ENCODE data around the gene PAK6.

PAK6 gene

DNA sequence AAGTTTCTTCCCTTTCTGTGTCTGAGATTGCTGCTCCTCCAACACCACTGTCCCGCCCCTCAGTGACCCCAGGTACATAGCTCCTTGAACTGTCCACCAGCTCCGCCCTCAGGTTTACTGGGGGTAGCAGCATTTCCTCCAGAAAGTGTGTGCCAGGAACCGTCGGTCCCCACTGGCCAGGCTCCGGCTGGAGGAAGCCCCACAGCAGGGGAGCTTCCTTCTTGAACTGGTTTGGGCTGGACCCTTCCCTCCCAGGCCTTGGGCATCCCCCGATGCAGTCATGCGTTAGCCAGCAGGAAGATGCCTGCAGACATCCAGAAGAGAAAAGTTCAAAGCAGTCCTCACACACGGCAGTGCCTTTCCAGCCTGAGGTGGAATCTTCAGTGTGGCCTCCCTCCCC lies 19.7 kb downstream of the PAK6 start:
- TF ChIP-seq POLR2AphosphoS5 (IDR thresholded peaks at IDR 0.05; ENCODE audit: low read depth, low read length) (no peak), SIN3A (IDR thresholded peaks at IDR 0.05; ENCODE audit: borderline replicate concordance, insufficient read depth, low read length) (no peak), FOXP2 (optimal IDR thresholded peaks at IDR 0.05; ENCODE audit: borderline replicate concordance, extremely low read depth, extremely low read length, insufficient read depth) (no peak), TAF1 (IDR thresholded peaks at IDR 0.05; ENCODE audit: borderline replicate concordance, insufficient read depth, low read length) (no peak)

DNA sequence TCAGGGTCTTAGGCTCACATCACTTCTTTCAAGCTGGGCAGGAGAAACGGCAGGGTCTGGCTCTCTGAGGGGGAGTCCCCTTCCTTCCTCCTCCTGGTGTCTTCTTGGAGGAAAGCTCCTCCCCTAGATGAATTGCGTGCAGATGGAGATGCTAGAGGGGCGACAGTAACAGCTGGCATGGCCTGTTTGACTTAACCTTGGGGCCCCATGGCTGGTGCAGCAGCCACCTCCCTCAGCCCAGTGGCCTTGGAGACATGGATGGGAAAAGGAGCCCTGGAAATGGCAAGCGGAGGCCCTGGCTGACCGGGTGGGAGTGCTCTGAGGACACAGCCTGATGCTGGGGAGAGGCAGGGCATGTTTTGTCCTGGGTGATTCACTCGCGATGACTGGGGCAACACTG lies 20.2 kb downstream of the PAK6 start:
- TF ChIP-seq TAF1 (IDR thresholded peaks at IDR 0.05; ENCODE audit: borderline replicate concordance, insufficient read depth, low read length) (no peak), FOXP2 (optimal IDR thresholded peaks at IDR 0.05; ENCODE audit: borderline replicate concordance, extremely low read depth, extremely low read length, insufficient read depth) (no peak), SIN3A (IDR thresholded peaks at IDR 0.05; ENCODE audit: borderline replicate concordance, insufficient read depth, low read length) (no peak), POLR2AphosphoS5 (IDR thresholded peaks at IDR 0.05; ENCODE audit: low read depth, low read length) (no peak)
- TF ChIP-seq, protein P1, sequence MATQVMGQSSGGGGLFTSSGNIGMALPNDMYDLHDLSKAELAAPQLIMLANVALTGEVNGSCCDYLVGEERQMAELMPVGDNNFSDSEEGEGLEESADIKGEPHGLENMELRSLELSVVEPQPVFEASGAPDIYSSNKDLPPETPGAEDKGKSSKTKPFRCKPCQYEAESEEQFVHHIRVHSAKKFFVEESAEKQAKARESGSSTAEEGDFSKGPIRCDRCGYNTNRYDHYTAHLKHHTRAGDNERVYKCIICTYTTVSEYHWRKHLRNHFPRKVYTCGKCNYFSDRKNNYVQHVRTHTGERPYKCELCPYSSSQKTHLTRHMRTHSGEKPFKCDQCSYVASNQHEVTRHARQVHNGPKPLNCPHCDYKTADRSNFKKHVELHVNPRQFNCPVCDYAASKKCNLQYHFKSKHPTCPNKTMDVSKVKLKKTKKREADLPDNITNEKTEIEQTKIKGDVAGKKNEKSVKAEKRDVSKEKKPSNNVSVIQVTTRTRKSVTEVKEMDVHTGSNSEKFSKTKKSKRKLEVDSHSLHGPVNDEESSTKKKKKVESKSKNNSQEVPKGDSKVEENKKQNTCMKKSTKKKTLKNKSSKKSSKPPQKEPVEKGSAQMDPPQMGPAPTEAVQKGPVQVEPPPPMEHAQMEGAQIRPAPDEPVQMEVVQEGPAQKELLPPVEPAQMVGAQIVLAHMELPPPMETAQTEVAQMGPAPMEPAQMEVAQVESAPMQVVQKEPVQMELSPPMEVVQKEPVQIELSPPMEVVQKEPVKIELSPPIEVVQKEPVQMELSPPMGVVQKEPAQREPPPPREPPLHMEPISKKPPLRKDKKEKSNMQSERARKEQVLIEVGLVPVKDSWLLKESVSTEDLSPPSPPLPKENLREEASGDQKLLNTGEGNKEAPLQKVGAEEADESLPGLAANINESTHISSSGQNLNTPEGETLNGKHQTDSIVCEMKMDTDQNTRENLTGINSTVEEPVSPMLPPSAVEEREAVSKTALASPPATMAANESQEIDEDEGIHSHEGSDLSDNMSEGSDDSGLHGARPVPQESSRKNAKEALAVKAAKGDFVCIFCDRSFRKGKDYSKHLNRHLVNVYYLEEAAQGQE (IDR thresholded peaks at IDR 0.05; ENCODE audit: insufficient read depth in 1 of 2, low read depth in 2 of 2, low read length in 2 of 2) = no peak

DNA sequence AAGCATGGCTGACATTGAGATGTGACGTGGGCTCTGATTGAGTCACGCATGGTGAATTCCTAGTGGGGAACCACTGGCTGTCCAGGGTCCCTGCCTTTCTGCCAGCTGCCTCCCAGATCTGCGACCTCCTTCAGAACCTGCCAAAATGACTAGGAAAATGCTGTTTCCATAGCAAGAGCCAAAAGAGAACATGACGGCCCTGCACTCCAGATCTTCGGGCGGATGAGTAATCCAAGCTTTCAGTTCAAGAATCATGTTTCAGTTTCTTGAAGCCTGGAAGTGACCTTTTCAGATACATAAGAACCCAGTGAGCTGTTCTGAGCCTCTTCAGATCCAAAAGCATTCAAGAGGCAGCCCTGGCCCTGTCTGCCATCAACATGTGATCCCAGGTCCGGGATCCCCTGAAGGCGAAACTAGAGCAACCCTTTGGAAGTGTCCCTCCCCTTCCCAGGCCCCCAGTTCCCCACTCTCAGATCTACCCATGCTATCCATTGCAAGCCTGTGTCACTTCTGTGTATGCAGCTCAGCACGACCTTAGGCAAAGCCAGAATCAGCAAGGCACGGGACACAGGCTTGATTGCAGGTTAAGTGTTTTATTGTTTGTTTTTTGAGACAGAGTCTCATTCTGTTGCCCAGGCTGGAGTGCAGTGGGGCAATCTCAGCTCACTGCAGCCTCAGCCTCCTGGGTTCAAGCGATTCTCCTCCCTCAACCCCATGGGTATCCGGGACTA lies 24.3 kb downstream of the PAK6 start:
- TF ChIP-seq SIN3A (IDR thresholded peaks at IDR 0.05; ENCODE audit: borderline replicate concordance, insufficient read depth, low read length) (no peak), POLR2AphosphoS5 (IDR thresholded peaks at IDR 0.05; ENCODE audit: low read depth, low read length) (no peak), FOXP2 (optimal IDR thresholded peaks at IDR 0.05; ENCODE audit: borderline replicate concordance, extremely low read depth, extremely low read length, insufficient read depth) (no peak), TAF1 (IDR thresholded peaks at IDR 0.05; ENCODE audit: borderline replicate concordance, insufficient read depth, low read length) (no peak)
- TF ChIP-seq, protein P1 (IDR thresholded peaks at IDR 0.05; ENCODE audit: insufficient read depth in 1 of 2, low read depth in 2 of 2, low read length in 2 of 2) = no peak

DNA sequence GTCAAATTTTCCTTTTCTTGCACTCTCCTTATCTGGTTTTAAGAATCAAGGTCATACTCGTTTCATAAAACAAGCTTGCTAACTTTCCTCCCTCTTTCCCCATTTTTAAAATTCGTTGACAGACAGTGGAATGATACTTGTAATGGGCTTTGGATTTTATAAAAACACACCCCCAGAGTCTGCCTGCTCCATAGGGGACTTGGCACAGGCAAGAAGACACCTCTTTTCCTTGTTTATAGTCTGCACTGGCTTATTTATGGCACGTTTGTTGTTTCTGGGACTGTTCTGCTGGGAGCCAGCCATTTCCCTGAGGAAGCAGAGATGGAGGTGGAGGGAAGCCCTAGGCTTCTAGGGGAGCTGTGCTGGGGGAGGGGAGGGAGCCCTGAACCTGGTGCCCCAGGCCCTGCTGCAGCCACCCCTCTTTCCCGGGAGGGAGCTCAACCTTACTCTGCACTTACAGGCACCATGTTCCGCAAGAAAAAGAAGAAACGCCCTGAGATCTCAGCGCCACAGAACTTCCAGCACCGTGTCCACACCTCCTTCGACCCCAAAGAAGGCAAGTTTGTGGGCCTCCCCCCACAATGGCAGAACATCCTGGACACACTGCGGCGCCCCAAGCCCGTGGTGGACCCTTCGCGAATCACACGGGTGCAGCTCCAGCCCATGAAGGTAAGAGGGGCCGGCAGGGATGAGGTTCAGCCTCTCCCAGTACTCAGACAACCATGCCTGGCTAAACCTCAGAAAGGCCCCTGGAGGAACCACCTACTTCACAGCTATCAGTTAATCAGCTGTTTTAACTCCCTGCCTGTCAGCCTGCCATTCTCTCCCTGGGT lies 25.7 kb downstream of the PAK6 start:
- no peak for TF ChIP-seq POLR2AphosphoS5 (IDR thresholded peaks at IDR 0.05; ENCODE audit: low read depth, low read length)
- TF ChIP-seq, protein P1 (IDR thresholded peaks at IDR 0.05; ENCODE audit: insufficient read depth in 1 of 2, low read depth in 2 of 2, low read length in 2 of 2) = no peak
- no peak for TF ChIP-seq TAF1 (IDR thresholded peaks at IDR 0.05; ENCODE audit: borderline replicate concordance, insufficient read depth, low read length)
- TF ChIP-seq FOXP2 (optimal IDR thresholded peaks at IDR 0.05; ENCODE audit: borderline replicate concordance, extremely low read depth, extremely low read length, insufficient read depth) = no peak
- no peak for TF ChIP-seq SIN3A (IDR thresholded peaks at IDR 0.05; ENCODE audit: borderline replicate concordance, insufficient read depth, low read length)

DNA sequence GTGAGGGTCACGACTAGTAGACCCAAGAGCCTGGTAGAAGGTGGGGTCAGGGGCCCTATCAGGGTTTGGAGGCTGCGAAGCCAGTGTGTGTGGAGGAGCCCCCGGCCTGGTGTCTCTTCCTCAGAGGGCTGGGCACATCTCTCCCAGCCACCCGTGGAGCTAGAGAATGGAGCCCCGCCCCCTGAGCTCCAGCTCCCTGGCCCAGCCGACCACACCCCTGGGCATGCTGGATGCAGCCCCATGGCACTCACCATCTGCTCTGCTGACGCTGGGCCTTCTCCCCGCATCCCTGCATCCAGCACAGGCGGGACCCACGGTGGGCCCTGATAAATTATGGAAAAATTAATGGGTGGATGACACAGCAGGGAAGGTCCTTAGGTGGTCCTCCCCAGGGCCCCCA lies 26.5 kb downstream of the PAK6 start:
- TF ChIP-seq POLR2AphosphoS5 (IDR thresholded peaks at IDR 0.05; ENCODE audit: low read depth, low read length) = no peak
- TF ChIP-seq FOXP2 (optimal IDR thresholded peaks at IDR 0.05; ENCODE audit: borderline replicate concordance, extremely low read depth, extremely low read length, insufficient read depth) = no peak
- TF ChIP-seq SIN3A (IDR thresholded peaks at IDR 0.05; ENCODE audit: borderline replicate concordance, insufficient read depth, low read length) = no peak
- TF ChIP-seq, protein P1 (IDR thresholded peaks at IDR 0.05; ENCODE audit: insufficient read depth in 1 of 2, low read depth in 2 of 2, low read length in 2 of 2) = no peak
- no peak for TF ChIP-seq TAF1 (IDR thresholded peaks at IDR 0.05; ENCODE audit: borderline replicate concordance, insufficient read depth, low read length)

Measured in PFSK-1 (cell line).